Neural progenitor cell (in vitro differentiated cells): ENCODE results near the gene PSD4. TPM values are rescaled to one million over a fixed set of nuclear protein-coding genes. Genes with fewer than 3 reads are reported as not detected.

Experiments used
- DNase-seq: peaks from one replicate; pipeline ENCODE4 v3.0.0-alpha.2; 2016; ENCODE audit warnings: low spot score
- H2AFZ ChIP-seq: fragments of 200-600 bp; sonication (generic); replicated peaks from 2 replicates; pipeline ENCODE4 v1.6.1; 2016; ENCODE audit warnings: antibody characterized with exemption
- H3F3A ChIP-seq: fragments of 200-600 bp; sonication (generic); 2 replicates; pipeline ENCODE4 v1.6.1; 2016; ENCODE audit warnings: antibody characterized with exemption, low read depth
- H3K27ac ChIP-seq: fragments of 200-600 bp; sonication (generic); 2 replicates; pipeline ENCODE4 v1.5.1; 2016; ENCODE audit warnings: mild to moderate bottlenecking
- H3K27me3 ChIP-seq: fragments of 200-600 bp; sonication (generic); 2 replicates; pipeline ENCODE4 v1.6.1; 2016; ENCODE audit warnings: mild to moderate bottlenecking, moderate library complexity
- H3K36me3 ChIP-seq: fragments of 200-600 bp; sonication (generic); 2 replicates; pipeline ENCODE4 v1.5.1; 2016
- H3K4me1 ChIP-seq: fragments of 200-600 bp; sonication (generic); 2 replicates; pipeline ENCODE4 v1.6.1; 2016; ENCODE audit warnings: mixed run types
- H3K4me2 ChIP-seq: fragments of 200-600 bp; sonication (generic); 2 replicates; pipeline ENCODE4 v1.6.1; 2016
- H3K4me3 ChIP-seq: fragments of 200-600 bp; sonication (generic); 2 replicates; pipeline ENCODE4 v1.5.1; 2016
- H3K79me2 ChIP-seq: fragments of 200-600 bp; sonication (generic); 2 replicates; pipeline ENCODE4 v1.6.1; 2016; ENCODE audit warnings: low read depth
- H3K9ac ChIP-seq: fragments of 200-600 bp; sonication (generic); 2 replicates; pipeline ENCODE4 v1.6.1; 2016
- H3K9me3 ChIP-seq: fragments of 200-600 bp; sonication (generic); 2 replicates; pipeline ENCODE4 v1.5.1; 2016; ENCODE audit warnings: low read depth
- H4K20me1 ChIP-seq: fragments of 200-600 bp; sonication (generic); 2 replicates; pipeline ENCODE4 v1.6.1; 2016; ENCODE audit warnings: low read depth
- H3K27ac Mint-ChIP-seq: 3 replicates; pipeline ENCODE4 v1.8.0; 2021; ENCODE audit warnings: mixed read lengths
- H3K27me3 Mint-ChIP-seq: 2 replicates; pipeline ENCODE4 v1.8.0; 2022; ENCODE audit warnings: low read depth, mild to moderate bottlenecking, inconsistent platforms, moderate library complexity, mixed read lengths; ENCODE audit not compliant: insufficient read depth
- H3K36me3 Mint-ChIP-seq: 3 replicates; pipeline ENCODE4 v1.8.0; 2021; ENCODE audit warnings: mixed read lengths
- H3K4me1 Mint-ChIP-seq: 3 replicates; pipeline ENCODE4 v1.8.0; 2021; ENCODE audit warnings: mixed read lengths
- H3K4me3 Mint-ChIP-seq: 3 replicates; pipeline ENCODE4 v1.8.0; 2021; ENCODE audit warnings: mild to moderate bottlenecking, moderate library complexity, mixed read lengths
- H3K9me3 Mint-ChIP-seq: 3 replicates; pipeline ENCODE4 v1.8.0; 2020; ENCODE audit warnings: mixed read lengths
- CTCF ChIP-seq: fragments of 200-600 bp; sonication (generic); IDR thresholded peaks from 2 replicates; pipeline ENCODE4 v1.5.1; 2017; ENCODE audit warnings: antibody characterized with exemption, mild to moderate bottlenecking
- EZH2 ChIP-seq: fragments of 200-600 bp; sonication (generic); IDR thresholded peaks from 2 replicates; pipeline ENCODE4 v1.6.1; 2017; ENCODE audit warnings: antibody characterized with exemption, mild to moderate bottlenecking, moderate library complexity
- EZH2phosphoT487 ChIP-seq: fragments of 200-600 bp; sonication (generic); IDR thresholded peaks from 2 replicates; pipeline ENCODE4 v1.6.1; 2017; ENCODE audit warnings: antibody characterized with exemption
- total RNA-seq: library from RNA; depleted of rRNA; stranded (reverse); fragments of >200 nt; gene quantifications from 2 replicates; pipeline ENCODE4 v1.2.3, GENCODE V29; 2015; ENCODE audit warnings: low replicate concordance

Gene PSD4
- total RNA-seq, 1 donor from 2014 or later, result 0.02 TPM

GRCh38 chr2:113227290-113227689 is 53.5 kb downstream of the PSD4 start:
- Histone ChIP-seq H4K20me1 (no peaks in the 10 kb centered on the region), H3K27me3 (no peaks in the 10 kb centered on the region), H3K27ac (no peak overlapping the region), H3K9me3 (no peaks in the 10 kb centered on the region), H2AFZ (no peak overlapping the region), H3K4me2 (no peak overlapping the region), H3K4me1 (peaks cover 18% of the 10 kb centered on the region), H3K9ac (no peak overlapping the region), H3K4me3 (no peak overlapping the region), H3K79me2 (no peaks in the 10 kb centered on the region), H3K36me3 (no peaks in the 10 kb centered on the region), H3F3A (peaks cover 12% of the 10 kb centered on the region)
- Mint-ChIP-seq H3K27ac (peak overlapping the region; percentile 34), H3K9me3 (peaks cover 8% of the 10 kb centered on the region), H3K36me3 (peaks cover 4% of the 10 kb centered on the region), H3K4me3 (peak overlapping the region; percentile 3), H3K4me1 (peaks cover 51% of the 10 kb centered on the region), H3K27me3 (peaks cover 19% of the 10 kb centered on the region)
- no peak for DNase-seq
- TF ChIP-seq EZH2 (no peak), CTCF (no peak), EZH2phosphoT487 (no peak)

GRCh38 chr2:113227698-113228097 is 53.9 kb downstream of the PSD4 start:
- no peak for DNase-seq
- Histone ChIP-seq H4K20me1 (no peaks in the 10 kb centered on the region), H3K4me3 (no peak overlapping the region), H3K4me2 (no peak overlapping the region), H3F3A (peaks cover 12% of the 10 kb centered on the region), H3K4me1 (peaks cover 18% of the 10 kb centered on the region), H3K79me2 (no peaks in the 10 kb centered on the region), H2AFZ (no peak overlapping the region), H3K9ac (no peak overlapping the region), H3K36me3 (no peaks in the 10 kb centered on the region), H3K9me3 (no peaks in the 10 kb centered on the region), H3K27me3 (no peaks in the 10 kb centered on the region), H3K27ac (no peak overlapping the region)
- H3K4me1 Mint-ChIP-seq, result peaks cover 53% of the 10 kb centered on the region
- H3K27ac Mint-ChIP-seq, result peak overlapping the region; percentile 44
- H3K27me3 Mint-ChIP-seq, result peaks cover 21% of the 10 kb centered on the region
- no peak overlapping the region for H3K4me3 Mint-ChIP-seq
- peaks cover 8% of the 10 kb centered on the region for H3K9me3 Mint-ChIP-seq
- H3K36me3 Mint-ChIP-seq, result peaks cover 4% of the 10 kb centered on the region
- TF ChIP-seq EZH2phosphoT487 (no peak), EZH2 (no peak), CTCF (no peak)

- no peak overlapping the region for H3K4me2 ChIP-seq
- H2AFZ ChIP-seq, result no peak overlapping the region
- H3K9me3 Mint-ChIP-seq, result peaks cover 8% of the 10 kb centered on the region
- H3K27me3 Mint-ChIP-seq, result peaks cover 21% of the 10 kb centered on the region
- H4K20me1 ChIP-seq, result no peaks in the 10 kb centered on the region
- DNase-seq, result no peak
- H3K27me3 ChIP-seq, result no peaks in the 10 kb centered on the region
- peaks cover 18% of the 10 kb centered on the region for H3K4me1 ChIP-seq
- H3K27ac ChIP-seq, result no peak overlapping the region
- TF ChIP-seq EZH2phosphoT487 (no peak), CTCF (no peak), EZH2 (no peak)
- H3K9me3 ChIP-seq, result no peaks in the 10 kb centered on the region
- H3K27ac Mint-ChIP-seq, result peak overlapping the region; percentile 44
- peaks cover 12% of the 10 kb centered on the region for H3F3A ChIP-seq
- peaks cover 4% of the 10 kb centered on the region for H3K36me3 Mint-ChIP-seq
- H3K4me1 Mint-ChIP-seq, result peaks cover 56% of the 10 kb centered on the region
- no peaks in the 10 kb centered on the region for H3K36me3 ChIP-seq
- no peaks in the 10 kb centered on the region for H3K79me2 ChIP-seq
- no peak overlapping the region for H3K4me3 ChIP-seq
- H3K4me3 Mint-ChIP-seq, result no peak overlapping the region
- no peak overlapping the region for H3K9ac ChIP-seq
Observed at GRCh38 chr2:113228351-113228750, 54.6 kb downstream of the PSD4 start.
